Stomach (tissue), 9 donors: ENCODE results near the gene IPO4. TPM values are rescaled to one million over a fixed set of nuclear protein-coding genes. Genes with fewer than 3 reads are reported as not detected.

Source experiments
- DNase-seq, 2 donors: peaks; one replicate each; pipeline versions ENCODE4 v3.0.0 to v3.0.0-alpha.2; 2013 to 2019
- H3K27ac ChIP-seq, 5 donors: fragments of 200-600 bp in 4 of 5; sonication (generic) in 4 of 5; one replicate each; pipeline ENCODE4 v1.5.1; 2013 to 2019; ENCODE audit warnings: mild to moderate bottlenecking in 1 of 5, moderate library complexity in 1 of 5
- H3K27me3 ChIP-seq, 3 donors: fragments of 200-600 bp; sonication (generic); one replicate each; pipeline ENCODE4 v1.5.1; 2017 to 2019; ENCODE audit warnings: mixed run types in 1 of 3
- H3K36me3 ChIP-seq, 4 donors: fragments of 200-600 bp; sonication (generic); 1 replicate in 3 of 4; 2 replicates in 1 of 4; pipeline ENCODE4 v1.5.1; 2016 to 2019
- H3K4me1 ChIP-seq, 4 donors: fragments of 200-600 bp; sonication (generic); one replicate each; pipeline ENCODE4 v1.5.1; 2016 to 2019
- H3K4me3 ChIP-seq, 4 donors: fragments of 200-600 bp; sonication (generic) in 3 of 4; one replicate each; pipeline ENCODE4 v1.5.1; 2016 to 2019; ENCODE audit warnings: mild to moderate bottlenecking in 1 of 4
- H3K9me3 ChIP-seq, 4 donors: fragments of 200-600 bp; sonication (generic); one replicate each; pipeline ENCODE4 v1.5.1; 2016 to 2019
- CTCF ChIP-seq, 7 experiments: fragments of 450-650 bp in 4 of 7; fragments of 200-600 bp in 3 of 7; sonication (generic) in 3 of 7; IDR thresholded peaks; one replicate each; pipeline ENCODE4 v1.5.1; 2016 to 2019; ENCODE audit warnings: antibody characterized with exemption in 7 of 7, control low read depth in 2 of 7, mild to moderate bottlenecking in 1 of 7
- EP300 ChIP-seq: sonication (generic); formaldehyde crosslinking; IDR thresholded peaks from one replicate; pipeline ENCODE4 v1.6.1; 2017; ENCODE audit warnings: antibody characterized with exemption
- POLR2A ChIP-seq, 4 donors: fragments of 450-650 bp; IDR thresholded peaks; one replicate each; pipeline ENCODE4 v1.6.1; 2016; ENCODE audit warnings: antibody characterized with exemption in 4 of 4, control low read depth in 2 of 4, mild to moderate bottlenecking in 1 of 4, moderate library complexity in 1 of 4
- POLR2AphosphoS5 ChIP-seq, 3 donors: sonication (generic); formaldehyde crosslinking; IDR thresholded peaks; one replicate each; pipeline ENCODE4 v1.6.1; 2016; ENCODE audit warnings: antibody characterized with exemption in 3 of 3
- WGBS, 5 donors: extraction: QIAGEN DNeasy Blood & Tissue Kit in 3 of 5; methylation state at CpG; one replicate each; pipeline versions ENCODE4 v1.1.5 to v1.1.7; 2013 to 2018; 5-methylcytosine and 5-hydroxymethylcytosine counted together
- intact Hi-C: fragments of 100-400 bp; cut with DNase I; formaldehyde crosslinking; loops from one replicate; pipeline ENCODE4 v1.15.1; 2023; ENCODE audit warnings: low total_unique reads
- polyA plus RNA-seq, 3 donors: library from polyadenylated mRNA; stranded (reverse); fragments of 200-250 nt; gene quantifications; one replicate each; pipeline ENCODE4 v1.2.3, GENCODE V29; 2013
- total RNA-seq, 5 donors: library from RNA; depleted of rRNA; stranded (reverse); fragments of >200 nt; gene quantifications; one replicate each; pipeline versions ENCODE4 v1.1.0 to v1.2.3, GENCODE V29; 2014 to 2016
- donor health status: healthy with polysubstance abuse.
- donor health status: Bipolar disorder and iron deficiency.
- donor health status: healthy.

IPO4 gene
- total and polyA plus RNA-seq, 8 donors, result 9.3 to 227 (median 14.9) TPM

GRCh38 chr14:24135834-24136683 is 52.6 kb downstream of the IPO4 start, which contains the start of gene PSME1:
Gene PSME1 (plus strand): TSS chr14:24136194. CDS start chr14:24136263, 69 bp downstream.
- TF ChIP-seq POLR2AphosphoS5 (IDR thresholded peaks at IDR 0.05) (peak; percentile 67 to 82 (median 79)), CTCF (IDR thresholded peaks at IDR 0.05) (no peak), POLR2A (IDR thresholded peaks at IDR 0.05) (peak in 1 of 4 donors; percentile 27), EP300 (no peak)
- H3K27ac ChIP-seq, result peak within 1 kb of the TSS; percentile 91 to 98 (median 96)
- intact Hi-C loops, result no loop called here
- peaks cover 12 to 72% (median 70%) of the 10 kb centered on the region in 4 donors for H3K4me1 ChIP-seq
- no peaks in the 10 kb centered on the region for H3K27me3 ChIP-seq
- peaks cover 23 to 26% (median 24%) of the 10 kb centered on the region in 4 donors for H3K36me3 ChIP-seq
- WGBS, 5 donors, result 0 to 1% (median 0%) methylated on average over 35 to 72 of the region's 75 CpGs
- DNase-seq, result peak; percentile 97 to 98
- H3K9me3 ChIP-seq, result no peaks in the 10 kb centered on the region
- peak within 1 kb of the TSS; percentile 94 to 99 (median 96) for H3K4me3 ChIP-seq

- no peaks in the 10 kb centered on the region for H3K27me3 ChIP-seq
- H3K4me3 ChIP-seq, result peak overlapping the region; percentile 94 to 99 (median 96)
- H3K9me3 ChIP-seq, result no peaks in the 10 kb centered on the region
- no peak for DNase-seq
- TF ChIP-seq EP300, result no peak
- TF ChIP-seq POLR2A (IDR thresholded peaks at IDR 0.05), result no peak
- no peak for TF ChIP-seq CTCF (IDR thresholded peaks at IDR 0.05)
- TF ChIP-seq POLR2AphosphoS5 (IDR thresholded peaks at IDR 0.05), result no peak
- WGBS, 5 donors, result 0 to 5% (median 2%) methylated on average over 8 to 9 of the region's 9 CpGs
- intact Hi-C loops, result no loop called here
- H3K27ac ChIP-seq, result peak overlapping the region; percentile 78 to 98 (median 95)
- H3K36me3 ChIP-seq, result peaks cover 23 to 26% (median 24%) of the 10 kb centered on the region in 4 donors
- peaks cover 12 to 73% (median 69%) of the 10 kb centered on the region in 4 donors for H3K4me1 ChIP-seq
Measured at GRCh38 chr14:24135584-24135833, 53.1 kb downstream of the IPO4 start.

- Histone ChIP-seq H3K4me1 (peaks cover 12 to 55% (median 52%) of the 10 kb centered on the region in 4 donors), H3K27ac (no peak overlapping the region), H3K27me3 (no peaks in the 10 kb centered on the region), H3K9me3 (no peaks in the 10 kb centered on the region), H3K36me3 (peaks cover 14 to 18% (median 16%) of the 10 kb centered on the region in 4 donors), H3K4me3 (no peak overlapping the region)
- TF ChIP-seq EP300, result no peak
- TF ChIP-seq POLR2A (IDR thresholded peaks at IDR 0.05), result no peak
- no peak for TF ChIP-seq CTCF (IDR thresholded peaks at IDR 0.05)
- no peak for TF ChIP-seq POLR2AphosphoS5 (IDR thresholded peaks at IDR 0.05)
- no peak for DNase-seq
- WGBS, 5 donors, result 83 to 93% (median 89%) methylated on average over 1 of the region's 1 CpG
- intact Hi-C loops, result no loop called here
Measured at GRCh38 chr14:24133735-24134134, 54.9 kb downstream of the IPO4 start.

- Histone ChIP-seq H3K27ac (peak overlapping the region in 1 of 5 donors; percentile 53), H3K9me3 (no peaks in the 10 kb centered on the region), H3K4me1 (peaks cover 12 to 48% (median 46%) of the 10 kb centered on the region in 4 donors), H3K36me3 (peaks cover 7 to 10% (median 9%) of the 10 kb centered on the region in 4 donors), H3K4me3 (no peak overlapping the region), H3K27me3 (no peaks in the 10 kb centered on the region)
- no peak for DNase-seq
- TF ChIP-seq POLR2AphosphoS5 (IDR thresholded peaks at IDR 0.05), result no peak
- intact Hi-C loops, result no loop called here
- WGBS, 5 donors, result 91 to 98% (median 96%) methylated on average over 2 of the region's 2 CpGs
Measured at GRCh38 chr14:24132976-24133375, 55.6 kb downstream of the IPO4 start.
